Pulmonary artery endothelial cell (primary cell): ENCODE data around the gene ARFRP1. TPM values are rescaled to one million over a fixed set of nuclear protein-coding genes. Genes with fewer than 3 reads are reported as not detected.
"Not testable (repeated sequence)": the region's sequence is repeated elsewhere in the genome, so short reads cannot be mapped to it uniquely, and the experiment has no call there.

Source experiments
- DNase-seq: peaks from one replicate; pipeline ENCODE4 v3.0.0-alpha.2; 2011; ENCODE audit warnings: low read depth, low spot score
- total RNA-seq: library from RNA; depleted of rRNA; stranded (reverse); fragments of >200 nt; gene quantifications from 2 replicates; pipeline ENCODE4 v1.2.3, GENCODE V29; 2014

Gene ARFRP1
- total RNA-seq, 1 donor from 2014 or later = 37.7 TPM

DNA sequence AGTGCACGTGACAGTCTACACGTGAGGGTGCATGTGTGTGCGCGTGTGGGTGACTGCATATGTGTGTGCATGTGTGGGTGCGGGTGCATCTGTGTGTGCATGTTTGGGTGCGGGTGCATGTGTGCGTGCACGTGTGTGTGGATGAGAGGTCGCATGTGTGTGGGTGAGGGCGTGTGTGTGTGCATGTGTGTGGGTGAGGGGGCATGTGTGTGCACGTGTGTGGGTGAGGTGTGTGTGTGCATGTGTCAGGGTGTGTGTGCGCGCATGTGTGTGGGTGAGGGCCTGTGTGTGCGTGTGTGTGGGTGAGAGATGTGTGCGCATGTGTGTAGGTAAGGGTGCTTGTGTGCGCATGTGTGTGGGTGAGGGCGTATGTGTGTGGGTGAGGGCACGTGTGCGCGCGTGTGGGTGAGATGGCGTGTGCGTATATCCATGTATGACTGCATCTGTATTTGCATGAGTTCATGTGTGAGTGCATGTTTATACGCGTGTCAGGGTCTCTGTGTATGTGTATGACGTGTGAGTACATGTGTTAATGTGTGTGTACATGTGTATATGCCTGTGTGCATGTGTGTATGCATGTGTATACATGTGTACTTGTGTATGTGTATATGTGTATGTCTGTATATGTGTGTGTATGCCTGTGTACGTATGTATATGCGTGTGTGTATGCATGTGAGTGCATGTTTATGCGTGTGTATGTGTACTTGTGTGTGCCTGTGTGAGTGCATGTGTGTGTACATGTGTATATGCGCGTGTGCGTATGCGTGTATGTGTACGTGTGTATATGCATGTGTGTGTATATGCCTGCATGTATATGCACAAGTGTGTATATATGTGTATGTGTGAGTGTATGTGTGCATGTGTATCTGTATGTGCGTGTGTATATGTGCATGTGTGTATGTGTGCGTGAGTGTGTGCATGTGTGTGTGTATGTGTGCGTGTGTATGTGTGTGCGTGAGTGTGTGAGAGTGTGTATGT, 24.6 kb upstream of the ARFRP1 start:
- no peak for DNase-seq

DNA sequence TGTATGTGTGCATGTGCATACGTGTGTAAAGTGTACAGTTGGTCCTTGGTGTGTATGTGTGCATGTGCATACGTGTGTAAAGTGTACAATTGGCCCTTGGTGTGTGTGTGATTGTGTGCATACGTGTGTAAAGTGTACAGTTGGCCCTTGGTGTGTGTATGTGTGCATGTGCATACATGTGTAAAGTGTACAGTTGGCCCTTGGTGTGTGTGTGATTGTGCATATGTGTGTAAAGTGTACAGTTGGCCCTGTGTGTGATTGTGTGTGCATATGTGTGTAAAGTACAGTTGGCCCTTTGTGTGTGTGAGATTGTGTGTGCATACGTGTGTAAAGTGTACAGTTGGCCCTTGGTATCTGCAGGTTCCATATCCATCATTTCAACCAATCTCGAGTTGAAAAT, 23.6 kb upstream of the ARFRP1 start:
- no peak for DNase-seq

DNA sequence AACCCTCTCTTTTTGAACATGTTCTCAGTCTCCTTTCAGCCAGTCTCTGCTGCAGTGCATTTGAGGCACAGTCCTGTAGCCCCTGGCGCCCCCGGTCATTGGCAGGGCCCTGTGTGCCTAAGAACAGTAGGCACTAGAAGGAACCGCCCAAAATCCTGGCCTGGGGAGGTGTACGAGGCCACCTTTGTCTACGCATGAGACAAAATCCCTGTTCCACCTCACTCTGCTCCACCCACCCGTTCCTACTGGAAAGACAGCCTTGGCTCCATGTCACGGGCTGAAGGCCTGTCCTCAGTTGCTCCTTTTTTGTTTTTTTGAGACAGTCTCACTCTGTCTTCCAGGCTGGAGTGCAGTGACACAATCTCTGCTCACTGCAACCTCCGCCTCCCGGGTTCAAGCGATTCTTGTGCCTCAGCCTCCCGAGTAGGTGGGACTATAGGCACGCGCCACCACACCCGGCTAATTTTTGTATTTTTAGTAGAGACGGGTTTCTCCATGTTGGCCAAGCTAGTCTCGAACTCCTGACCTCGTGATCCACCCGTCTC, 22.5 kb upstream of the ARFRP1 start:
- not testable (repeated sequence) for DNase-seq

DNA sequence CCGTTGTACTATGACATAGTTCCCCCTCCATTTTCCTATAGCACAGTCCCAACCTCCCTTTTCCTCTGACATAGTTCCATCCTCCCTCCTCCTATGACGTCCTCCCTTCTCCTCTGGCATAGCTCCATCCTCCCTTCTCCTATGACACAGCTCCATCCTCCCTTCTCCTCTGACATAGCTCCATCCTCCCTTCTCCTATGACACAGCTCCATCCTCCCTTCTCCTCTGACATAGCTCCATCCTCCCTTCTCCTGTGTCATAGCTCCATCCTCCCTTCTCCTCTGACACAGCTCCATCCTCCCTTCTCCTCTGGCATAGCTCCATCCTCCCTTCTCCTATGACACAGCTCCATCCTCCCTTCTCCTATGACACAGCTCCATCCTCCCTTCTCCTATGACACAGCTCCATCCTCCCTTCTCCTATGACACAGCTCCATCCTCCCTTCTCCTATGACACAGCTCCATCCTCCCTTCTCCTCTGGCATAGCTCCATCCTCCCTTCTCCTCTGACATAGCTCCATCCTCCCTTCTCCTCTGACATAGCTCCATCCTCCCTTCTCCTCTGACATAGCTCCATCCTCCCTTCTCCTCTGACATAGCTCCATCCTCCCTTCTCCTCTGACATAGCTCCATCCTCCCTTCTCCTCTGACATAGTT, 15.3 kb upstream of the ARFRP1 start:
- DNase-seq = not testable (repeated sequence)

DNA sequence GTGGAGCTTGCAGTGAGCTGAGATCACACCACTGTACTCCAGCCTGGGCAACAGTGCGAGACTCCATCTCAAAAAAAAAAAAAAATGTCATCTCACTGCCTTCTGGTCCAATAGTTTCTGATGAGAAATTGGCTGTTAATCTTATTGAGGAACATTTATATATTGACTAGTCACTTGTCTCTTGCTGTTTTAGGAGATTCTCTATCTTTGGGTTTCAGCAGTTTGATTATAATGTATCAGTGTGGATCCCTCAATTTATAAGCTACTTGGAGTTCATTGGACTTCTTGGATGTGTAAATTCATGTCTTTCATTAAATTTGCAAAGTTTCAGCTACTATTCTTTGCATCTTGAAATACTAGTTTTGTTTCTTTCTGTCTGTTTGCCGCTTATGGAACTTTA, 11.2 kb upstream of the ARFRP1 start:
- DNase-seq = no peak

- no peak for DNase-seq
These were observed 7.1 kb upstream of the ARFRP1 start for GRCh38 chr20:63714858-63715257.

GRCh38 chr20:63712191-63712590, 4.4 kb upstream of the ARFRP1 start:
- DNase-seq = no peak

GRCh38 chr20:63711085-63711645, 3.4 kb upstream of the ARFRP1 start:
- no peak for DNase-seq

DNA sequence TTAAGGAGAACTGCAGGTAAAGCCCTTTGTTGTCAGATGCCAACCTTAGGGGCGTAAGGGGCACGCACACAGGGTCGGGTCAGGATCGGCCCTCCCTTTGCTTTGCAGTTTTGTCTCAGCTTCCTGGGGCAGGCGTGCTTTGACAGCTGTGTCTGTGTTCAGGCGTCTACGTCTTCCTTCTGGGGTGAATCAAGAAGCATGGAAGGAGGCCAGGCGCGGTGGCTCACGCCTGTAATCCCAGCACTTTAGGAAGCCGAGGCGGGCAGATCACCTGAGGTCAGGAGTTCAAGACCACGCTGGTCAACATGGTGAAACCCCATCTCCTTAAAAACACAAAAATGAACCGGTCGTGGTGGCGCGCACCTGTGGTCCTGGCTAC, 1.4 kb upstream of the ARFRP1 start:
- no peak for DNase-seq

- DNase-seq = no peak
These were observed 749 bp upstream of the ARFRP1 start for GRCh38 chr20:63708301-63709148.

DNA sequence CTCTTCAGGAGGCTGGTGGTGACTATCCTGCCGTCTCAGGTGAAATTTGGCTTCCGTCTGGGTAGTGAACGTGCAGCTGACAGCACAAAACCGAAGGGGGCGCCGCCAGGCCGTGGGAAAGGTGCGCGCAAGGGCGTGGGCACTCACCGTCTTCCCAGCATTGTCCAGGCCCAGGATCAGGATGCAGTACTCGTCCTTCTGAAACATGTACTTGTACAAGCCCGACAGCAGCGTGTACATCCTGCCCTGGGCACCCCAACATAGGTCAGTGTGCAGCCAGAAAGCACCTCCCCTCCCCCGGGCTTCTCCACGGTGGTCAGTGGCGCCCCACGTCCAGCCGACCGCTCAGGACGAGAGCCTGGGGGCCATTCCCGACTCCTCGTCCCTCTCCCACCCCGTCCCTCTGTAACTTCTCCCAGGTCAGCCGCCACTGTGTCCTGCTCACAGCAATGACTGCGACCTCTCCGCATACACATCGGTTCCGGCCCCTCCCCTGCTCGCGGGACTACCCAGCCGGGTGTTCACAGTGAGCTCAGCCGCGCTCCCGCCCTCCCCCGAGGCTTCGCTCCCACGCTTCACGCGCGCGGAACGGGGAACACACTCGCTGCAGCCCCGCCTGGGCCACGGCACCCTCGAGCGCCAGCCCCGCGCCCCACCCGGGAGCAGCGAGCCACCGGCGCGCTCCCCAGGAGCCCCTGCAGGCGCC, 771 bp downstream of the ARFRP1 start:
- no peak for DNase-seq

DNA sequence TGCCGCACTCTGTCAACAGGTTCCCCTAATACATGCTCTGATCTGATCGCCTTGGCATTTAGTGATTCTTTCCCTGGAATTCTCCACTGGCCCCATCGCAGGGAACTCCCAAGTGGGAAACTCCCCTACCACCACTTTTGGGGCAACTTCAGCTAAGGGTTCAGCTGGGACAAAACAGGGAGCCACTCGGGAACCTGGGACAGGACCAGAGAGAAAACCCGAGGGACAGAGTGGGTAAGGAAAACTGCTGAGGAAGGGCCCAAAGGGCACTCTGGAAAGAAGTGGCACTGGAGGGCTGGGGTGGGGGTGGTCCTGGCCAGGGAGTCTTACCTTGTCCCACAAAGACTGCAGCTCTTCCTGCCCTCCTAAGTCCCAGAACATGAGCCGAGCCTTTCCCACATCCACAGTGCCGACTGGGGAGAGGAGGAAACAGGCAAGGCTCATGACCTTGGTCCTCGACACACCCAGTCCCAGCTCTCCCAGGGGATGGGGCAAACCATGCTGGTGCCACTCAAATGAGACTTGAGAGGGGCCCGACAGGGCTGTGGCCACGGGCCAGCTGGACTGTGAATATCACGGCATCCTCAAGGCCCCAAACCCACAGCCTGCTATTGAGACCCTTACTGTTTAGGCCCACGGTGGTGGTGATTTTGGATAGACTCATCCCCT, 1.6 kb downstream of the ARFRP1 start:
- DNase-seq = no peak

- DNase-seq = no peak
These were observed 2.3 kb downstream of the ARFRP1 start for GRCh38 chr20:63705232-63706026.

DNA sequence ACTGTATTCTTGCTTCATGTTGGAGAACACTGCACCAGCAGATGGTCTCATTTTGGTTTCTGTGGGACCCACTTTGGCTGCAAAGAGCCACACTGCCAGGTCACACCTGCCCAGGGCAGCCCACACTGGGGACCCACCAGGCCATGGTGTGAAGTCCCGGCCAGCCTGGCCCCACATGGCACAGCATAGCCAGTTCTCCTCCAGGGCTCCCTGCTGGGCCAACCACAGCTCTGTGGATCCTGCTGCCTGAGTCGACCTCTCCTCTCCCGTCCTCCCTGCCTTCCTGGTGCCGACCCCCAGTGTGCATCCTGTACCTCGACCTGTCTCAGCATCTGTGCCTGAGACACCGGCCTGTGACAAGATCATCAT, 3.0 kb downstream of the ARFRP1 start:
- no peak for DNase-seq

DNA sequence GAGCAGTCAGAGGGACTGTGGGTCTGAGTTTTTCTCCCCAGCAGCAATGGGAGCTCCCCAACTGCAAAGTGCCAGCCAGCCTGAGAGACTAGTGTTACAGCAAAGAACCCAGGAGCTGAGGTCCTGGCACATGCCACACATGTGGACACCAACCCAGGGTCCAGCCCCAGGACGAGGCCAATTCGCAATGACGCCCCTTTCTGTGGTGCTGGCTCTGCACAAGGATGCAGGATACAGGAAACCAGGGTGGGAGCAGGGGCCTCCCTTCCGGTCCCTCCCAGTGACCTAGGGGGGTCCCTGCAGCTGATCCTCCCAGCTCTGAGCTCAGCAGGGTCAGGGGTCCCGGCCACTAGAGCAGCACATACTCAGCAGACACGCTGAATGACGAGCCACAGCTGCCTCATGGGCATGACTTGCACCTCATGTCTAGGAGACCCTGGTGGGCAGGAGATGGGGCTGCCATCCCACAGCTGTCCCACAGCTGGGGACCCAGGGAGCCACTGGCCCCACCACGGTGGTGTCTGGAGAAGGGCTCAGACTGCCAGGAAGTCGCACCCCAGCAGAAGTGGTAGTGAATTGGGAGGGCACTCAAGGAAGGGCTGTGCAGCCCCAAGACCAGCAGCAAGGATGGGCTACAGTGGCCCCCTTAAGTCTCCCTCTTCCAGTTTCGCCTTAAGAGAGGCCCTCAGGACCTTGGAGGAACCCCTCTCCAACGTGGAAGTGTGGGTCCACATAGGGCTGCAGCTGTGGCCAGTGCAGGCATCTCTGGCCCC, 3.6 kb downstream of the ARFRP1 start:
- no peak for DNase-seq

GRCh38 chr20:63703471-63703975, 4.3 kb downstream of the ARFRP1 start:
- no peak for DNase-seq

- no peak for DNase-seq
These were observed 4.9 kb downstream of the ARFRP1 start for GRCh38 chr20:63702751-63703470.
